GM18507 (cell line): ENCODE data around the gene BAHCC1.

ENCODE experiments used
- DNase-seq: peaks from one replicate; pipeline ENCODE4 v3.0.0; 2011; ENCODE audit warnings: low read depth; ENCODE audit not compliant: insufficient read length; ENCODE audit errors: extremely low spot score
- FAIRE-seq: peaks from 2 replicates; lab custom pipeline; 2011; peaks lifted over from hg19 to GRCh38; lab: Jason Lieb, UNC

The BAHCC1 gene

DNA sequence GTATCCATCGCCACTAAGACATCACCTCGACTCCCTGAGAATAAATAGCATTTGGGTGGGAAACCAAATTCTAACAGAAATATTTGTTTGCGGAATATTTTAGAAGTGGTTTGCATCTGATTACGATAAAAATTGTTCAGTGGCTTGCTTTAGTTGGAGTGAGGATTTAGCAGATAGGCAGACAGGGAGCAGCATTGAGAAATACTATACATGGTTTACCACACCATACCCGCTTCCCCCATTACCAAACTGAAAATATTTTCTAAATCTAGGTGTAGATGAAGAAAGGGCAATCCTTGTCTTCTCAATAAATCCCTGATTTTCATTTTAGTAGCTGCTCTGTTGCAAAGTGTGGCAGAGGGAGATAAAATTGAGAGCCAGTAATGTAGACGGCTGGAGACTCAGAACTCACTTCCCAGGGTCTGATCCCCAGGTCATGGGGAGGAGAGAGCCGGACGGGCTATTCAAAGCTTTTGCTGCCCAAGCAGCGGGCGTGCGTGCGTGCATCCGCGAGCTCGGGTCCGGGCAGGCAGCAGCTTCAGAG, 808 bp upstream of the BAHCC1 start:
- FAIRE-seq (no peak), DNase-seq (no peak)

DNA sequence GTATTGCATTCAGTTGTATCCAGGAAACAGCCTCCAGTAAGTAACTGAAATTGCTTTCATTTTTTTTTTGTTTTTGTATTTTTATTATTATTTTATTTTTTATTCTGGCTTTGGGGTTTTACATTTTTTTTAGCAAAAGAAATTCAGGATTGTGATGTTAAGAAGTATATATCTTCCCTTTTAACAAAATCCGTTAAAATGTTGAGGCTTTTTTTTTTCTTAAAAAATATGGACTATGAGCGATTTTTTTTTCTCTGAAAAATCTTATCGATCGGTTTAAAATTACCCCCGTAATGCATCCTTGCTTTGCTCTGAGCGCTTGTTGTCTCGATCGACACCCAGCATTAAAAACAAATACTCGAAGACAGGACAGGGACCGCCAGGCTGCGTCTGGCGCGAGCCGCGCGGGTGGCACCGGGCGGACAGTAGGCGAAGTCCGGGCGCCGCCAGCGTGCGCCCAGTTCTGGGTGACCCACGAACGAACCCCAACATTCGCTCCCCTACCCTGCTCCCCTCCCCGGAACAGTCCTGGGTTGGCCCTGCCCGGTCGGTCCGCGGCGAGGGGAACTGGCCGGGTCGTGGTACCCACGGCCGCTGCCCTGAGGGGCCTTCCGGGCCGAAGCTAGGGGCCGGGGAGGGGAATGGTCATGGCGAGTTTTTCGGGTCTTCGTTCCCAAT, 482 bp downstream of the BAHCC1 start:
- FAIRE-seq (no peak), DNase-seq (no peak)

DNA sequence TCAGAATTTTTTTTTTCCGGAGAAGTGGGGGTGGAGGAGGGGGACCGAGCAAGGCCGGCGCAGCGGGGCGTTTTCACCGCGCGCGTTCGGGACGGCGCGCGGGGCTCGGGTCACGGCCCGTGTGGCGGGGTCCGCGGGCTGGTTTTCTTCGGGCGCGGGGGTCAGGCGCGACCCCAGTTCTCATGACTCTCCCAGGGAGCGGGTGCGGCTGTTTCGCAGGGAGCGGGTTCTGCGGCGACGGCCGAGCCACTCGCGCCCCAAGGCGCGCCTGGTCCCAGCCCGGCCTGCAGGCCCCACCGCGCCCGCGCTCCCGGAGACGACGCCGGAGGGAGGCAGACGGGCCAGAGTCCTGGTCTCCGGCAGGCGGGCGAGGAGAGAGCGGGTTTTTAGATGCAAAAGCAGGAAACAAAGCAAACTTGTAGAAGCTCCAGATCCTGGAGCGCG, 1.0 kb downstream of the BAHCC1 start:
- FAIRE-seq (no peak), DNase-seq (no peak)

DNA sequence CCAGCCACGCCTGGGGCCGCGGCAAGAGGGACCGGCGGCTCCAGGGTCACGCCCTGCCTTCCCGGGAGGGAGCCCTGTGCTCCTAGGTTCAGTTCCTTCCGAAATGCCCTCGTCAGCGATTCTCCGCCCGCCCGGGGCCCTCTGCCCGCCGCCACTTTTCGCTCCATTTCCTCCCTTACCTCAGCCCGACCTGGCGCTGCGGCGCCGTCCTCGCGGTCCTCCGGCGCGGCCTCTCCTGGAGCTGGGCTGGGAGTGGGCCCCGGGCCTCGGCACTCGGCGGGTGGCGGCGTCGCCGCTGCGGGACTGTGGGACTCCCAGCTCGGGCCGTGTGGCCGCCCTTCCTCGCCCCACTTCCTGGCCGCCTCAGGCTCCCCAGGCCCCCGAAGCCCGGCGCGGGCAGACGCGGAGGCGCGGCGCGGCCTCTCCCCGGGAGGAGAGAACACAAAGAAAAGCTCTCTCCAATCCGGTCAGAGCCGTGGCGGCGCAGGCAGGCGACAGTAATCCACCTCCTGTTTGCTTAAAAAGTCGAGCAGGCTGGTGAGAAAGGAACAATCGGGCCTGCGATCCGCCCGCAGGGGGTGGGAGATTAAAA, 1.6 kb downstream of the BAHCC1 start:
- FAIRE-seq, result no peak
- no peak for DNase-seq

DNA sequence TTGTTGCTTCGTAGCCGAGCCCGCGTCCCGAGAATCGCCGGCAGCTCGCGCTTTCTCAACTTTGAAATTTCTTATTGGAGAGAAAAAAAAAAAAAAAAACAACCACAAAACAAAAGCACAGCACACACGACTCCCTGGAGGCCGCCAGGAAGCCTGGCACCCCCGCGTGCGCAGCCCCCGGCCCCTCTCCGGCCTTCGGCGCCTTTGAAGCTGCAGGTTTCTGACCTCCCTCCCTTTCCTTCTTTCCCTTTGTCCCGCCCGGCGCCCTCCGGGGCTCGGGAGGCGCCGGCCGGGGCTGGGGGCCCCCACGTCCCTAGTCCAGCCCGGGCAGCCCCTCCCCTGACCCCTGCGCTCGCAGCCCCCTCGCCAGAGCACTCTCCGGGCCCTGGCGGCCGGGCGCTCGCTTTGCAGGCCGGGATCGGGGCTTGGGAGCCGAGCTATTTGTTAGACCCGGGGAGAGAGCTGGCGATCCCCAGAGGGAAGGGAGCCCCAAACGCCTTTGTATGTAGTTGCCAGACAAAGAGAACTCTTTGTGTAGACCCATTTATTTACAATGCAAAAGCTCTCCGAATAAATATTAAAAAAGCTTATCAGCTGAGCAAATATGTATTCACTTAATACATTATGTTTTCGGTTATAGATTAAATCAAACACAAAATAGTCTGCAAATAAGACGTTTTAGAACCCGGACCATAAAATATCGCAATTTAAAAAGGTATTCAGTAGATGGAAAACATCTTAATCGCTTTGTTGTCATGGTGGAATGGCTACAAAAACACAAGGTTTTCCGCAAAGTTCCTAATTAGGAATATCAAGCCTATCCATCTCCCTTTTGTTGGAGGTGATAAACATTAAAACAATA, 2.3 kb downstream of the BAHCC1 start:
- FAIRE-seq, result no peak
- DNase-seq, result no peak

DNA sequence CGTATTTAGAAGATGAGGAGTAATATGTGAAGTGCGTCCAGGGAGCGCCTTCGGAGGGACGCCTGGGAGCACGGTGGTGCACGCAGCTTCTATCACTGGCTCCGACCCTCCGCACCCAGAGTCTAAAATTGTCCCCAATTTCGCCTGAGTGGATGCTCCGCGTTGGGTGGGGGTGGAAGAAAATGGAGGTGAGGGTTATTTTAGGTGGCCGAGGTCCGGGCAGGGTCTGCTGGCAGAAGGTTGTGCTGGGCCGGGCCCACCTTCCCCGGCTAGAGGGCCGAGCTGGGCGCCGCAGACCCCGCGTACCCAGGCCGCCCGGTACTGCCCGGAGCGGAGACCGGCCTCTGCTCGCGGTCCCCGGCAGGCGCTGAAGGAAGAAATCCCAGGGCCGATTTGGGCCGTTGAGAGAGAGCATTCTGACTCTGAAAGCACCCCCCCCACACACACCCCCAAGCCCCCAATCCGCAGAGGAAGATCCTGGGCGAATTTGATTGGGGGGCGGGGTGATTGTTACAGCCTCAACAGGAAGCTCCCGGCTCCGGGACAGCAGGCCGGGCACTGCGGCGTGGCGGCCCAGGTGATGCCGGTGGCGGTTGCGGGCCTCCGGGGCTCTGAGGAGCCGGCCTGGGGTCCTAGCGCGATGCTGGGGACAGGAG, 3.0 kb downstream of the BAHCC1 start:
- no peak for DNase-seq
- no peak for FAIRE-seq

DNA sequence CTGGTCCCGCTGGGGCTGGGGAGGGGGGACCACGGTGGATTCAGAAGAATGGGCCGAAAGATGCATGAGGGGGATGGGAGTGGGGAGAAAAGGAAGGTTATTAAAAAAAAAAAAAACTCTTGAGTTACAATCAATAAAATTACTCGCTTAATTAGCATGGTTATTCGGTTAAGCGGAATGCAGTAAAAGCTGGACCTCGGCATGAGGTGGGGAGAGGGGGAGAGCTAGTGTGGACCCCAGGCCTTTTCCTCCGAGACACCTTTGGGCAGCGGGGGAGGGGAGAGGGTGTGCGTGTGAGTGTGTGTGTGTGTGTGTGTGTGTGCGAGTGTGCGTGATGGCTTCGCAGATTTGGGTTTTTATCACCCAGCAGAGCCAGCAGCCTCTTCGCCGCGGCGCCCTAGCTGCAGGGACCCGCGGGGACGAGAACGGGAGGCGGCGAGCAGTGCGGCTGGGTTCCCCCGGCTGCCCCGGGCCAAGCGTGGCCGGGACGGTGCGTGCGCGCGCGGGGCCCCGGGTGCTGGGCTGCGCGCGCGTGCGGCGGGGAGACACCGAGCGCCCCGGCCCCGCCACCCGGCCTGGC, 3.7 kb downstream of the BAHCC1 start:
- FAIRE-seq (no peak), DNase-seq (no peak)

DNA sequence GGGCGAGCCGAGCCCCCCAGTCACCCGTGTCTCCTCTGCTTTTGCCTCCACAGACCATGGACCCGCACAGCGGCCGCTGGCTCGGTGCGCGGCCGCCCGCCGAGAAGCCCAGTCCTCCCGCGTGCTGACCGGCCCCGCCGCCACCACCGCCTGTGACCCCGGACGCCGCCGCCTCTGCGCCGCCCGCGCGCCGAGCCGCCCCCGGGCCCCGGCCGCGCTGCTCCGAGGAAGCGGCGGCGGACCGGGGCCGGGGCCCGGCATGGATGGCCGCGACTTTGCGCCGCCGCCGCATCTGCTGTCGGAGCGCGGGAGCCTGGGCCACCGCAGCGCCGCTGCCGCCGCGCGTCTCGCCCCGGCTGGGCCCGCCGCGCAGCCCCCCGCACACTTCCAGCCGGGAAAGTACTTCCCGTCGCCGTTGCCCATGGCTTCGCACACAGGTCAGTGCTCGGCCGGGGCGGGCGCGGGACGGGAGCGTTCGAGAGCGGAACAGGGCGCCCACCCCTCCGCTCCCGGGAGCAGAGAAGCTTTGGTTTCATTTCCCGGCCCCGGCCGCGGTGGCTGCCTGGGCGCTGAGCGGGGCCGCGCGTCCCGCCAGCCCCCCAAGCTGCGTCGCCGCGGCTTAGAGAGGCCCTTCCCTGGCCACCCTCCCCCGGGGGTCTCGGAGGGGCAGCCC, 4.4 kb downstream of the BAHCC1 start:
- DNase-seq (no peak), FAIRE-seq (no peak)

DNA sequence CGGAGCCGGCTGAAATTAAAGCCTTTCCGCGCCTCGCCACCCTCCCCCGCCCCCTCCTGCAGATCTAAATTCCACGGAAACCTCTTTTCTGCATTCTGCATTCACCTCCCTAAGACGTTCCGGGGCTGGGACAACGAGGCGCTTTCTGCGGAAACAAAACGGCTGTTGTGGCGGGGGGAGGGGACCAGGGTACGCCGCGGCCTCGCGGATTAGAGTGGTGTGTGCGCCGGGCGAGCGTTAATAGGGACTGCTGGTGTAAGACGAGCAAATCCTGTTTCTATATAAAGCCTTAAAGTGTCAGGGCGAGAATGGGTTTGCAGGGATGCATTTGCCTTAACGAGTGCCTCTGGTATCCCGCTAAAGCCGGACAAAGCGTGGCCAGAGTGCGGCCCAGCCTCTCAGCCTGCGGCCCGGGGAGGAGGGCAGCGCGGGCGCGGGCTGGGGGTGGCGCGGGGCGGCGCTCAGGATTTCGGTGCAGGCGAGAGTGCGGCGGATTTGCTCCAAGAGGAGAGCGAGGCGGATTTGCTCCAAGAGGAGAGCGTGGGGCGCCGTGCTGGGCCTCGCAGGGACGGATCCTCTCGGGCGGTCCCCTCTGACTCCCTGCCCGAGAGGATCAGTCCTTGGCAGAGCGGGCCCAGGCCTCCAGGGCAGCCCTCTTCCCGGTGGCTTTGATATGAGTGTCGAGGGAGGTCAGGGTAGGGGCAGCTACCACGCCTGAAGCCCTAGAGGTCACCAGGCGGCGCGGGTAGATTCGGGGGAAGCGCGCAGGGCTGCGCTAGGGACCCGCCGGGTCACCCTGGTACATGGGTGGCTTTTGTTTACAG, 5.1 kb downstream of the BAHCC1 start:
- FAIRE-seq (no peak), DNase-seq (no peak)

DNA sequence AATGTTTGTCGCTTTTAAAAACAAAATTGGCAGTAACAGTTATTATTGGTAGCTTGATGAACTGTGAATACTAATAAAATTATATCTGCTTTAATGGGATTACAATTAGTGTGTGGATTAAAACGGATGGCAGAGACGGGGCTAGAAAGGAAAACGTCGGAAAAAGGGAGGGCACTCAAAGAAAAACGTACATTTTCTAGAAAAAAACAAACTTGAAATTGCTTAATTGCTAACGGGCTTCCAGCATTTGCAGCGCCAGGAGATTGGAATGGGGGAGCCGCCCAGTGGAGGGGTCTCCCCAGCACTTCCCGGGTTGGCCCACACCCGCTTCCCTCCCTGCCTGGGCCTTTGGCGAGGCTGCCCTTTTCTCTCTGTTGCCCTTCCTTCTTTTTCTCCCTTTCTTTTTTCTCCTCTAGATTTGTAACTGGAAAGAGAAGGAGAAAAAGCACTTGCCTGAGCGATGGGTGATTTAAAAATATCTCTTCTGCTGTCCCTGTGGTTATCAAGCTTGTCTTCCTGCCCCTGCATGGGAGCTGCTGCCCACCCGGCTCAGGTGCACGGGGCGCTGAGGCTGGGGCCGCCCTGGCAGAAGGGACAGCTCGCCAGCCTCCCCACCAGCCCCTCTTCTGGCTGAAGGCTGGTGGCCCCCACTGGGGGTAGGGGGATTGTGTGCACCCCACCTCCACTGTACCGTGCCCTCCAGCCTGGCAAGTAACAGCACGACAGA, 5.9 kb downstream of the BAHCC1 start:
- no peak for DNase-seq
- FAIRE-seq, result no peak

DNA sequence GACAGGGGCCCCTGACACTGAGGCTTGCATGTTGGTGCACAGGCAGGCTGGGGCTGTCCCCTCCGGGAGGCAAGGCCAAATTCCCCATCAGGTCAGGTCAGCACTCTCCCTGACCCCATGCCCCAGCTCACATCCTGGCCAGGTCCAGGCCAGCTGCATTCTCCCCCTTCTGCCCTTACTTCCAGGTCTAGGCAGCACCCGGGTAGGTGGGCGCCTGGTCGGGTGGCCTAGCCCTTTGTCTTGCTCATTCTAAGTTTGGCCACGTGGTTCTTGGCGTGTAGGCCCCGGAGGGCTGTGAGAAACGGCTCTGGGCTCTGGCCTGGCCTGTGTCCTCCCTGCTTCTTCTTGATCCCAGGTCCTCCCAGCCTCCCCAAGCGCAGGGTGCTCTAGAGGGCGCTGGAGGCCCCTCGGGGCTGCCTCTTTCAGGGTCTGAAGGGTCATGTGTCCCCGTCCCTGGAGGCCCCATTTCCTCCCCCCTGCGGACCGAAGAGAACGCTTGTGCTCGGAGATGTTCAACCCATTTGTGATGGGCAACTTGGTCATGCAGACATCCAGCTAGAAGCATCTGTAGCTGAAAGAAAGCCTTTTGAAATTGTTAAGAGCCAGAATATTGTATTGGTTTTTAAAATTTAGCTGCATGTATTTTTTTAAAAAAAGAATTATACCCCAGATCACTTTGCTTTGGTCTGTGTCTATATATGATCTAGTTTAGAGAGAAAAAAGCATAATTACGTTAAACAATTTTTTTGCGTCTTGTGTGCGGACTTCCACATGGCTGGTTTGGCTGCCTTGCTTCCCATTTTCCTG, 6.7 kb downstream of the BAHCC1 start:
- FAIRE-seq (no peak), DNase-seq (no peak)

DNA sequence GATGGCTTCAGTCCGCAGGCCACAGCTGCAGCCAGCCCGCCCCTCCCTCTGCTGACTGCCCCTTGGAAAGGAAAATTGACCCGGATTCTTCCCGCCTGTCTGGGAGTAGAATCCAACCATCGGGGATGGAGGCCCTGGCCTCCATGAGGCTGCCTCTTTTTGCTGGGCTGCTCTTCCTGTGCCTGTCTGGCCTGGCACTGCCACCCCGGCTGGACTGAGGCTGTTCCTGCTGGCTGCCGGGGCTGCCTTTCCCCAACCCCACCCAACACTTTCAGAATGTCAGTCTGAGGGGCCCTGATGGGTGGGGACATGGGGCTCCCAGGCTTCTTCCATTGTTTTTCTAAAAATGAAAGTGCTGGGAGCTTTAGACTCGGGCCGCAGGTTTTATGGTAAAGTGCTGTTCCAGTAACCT, 7.3 kb downstream of the BAHCC1 start:
- DNase-seq, result no peak
- no peak for FAIRE-seq

DNA sequence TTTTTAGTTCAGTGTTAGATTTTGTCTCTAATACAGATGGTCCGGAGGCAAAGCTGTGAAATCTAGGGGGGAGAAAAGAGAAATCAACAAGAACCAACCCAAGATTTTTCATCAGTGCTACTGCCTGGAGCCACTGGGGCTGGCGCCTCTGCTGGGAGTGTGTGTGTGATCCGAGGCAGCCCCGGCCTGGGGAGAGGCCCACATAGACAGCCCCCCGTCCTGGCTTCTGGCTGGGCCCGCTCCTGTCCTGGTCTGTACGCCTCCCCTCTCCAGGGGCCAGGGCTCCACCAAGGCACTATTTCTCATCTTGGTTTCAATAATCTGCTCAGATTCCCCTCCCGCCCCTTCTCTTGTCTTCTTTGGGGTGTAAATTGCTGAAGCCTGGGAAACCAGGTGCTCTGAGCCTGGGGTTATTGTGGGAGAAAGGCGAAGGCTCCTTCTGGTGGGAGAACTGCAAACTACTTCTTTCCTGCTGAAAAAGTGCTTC, 7.8 kb downstream of the BAHCC1 start:
- no peak for DNase-seq
- no peak for FAIRE-seq

DNA sequence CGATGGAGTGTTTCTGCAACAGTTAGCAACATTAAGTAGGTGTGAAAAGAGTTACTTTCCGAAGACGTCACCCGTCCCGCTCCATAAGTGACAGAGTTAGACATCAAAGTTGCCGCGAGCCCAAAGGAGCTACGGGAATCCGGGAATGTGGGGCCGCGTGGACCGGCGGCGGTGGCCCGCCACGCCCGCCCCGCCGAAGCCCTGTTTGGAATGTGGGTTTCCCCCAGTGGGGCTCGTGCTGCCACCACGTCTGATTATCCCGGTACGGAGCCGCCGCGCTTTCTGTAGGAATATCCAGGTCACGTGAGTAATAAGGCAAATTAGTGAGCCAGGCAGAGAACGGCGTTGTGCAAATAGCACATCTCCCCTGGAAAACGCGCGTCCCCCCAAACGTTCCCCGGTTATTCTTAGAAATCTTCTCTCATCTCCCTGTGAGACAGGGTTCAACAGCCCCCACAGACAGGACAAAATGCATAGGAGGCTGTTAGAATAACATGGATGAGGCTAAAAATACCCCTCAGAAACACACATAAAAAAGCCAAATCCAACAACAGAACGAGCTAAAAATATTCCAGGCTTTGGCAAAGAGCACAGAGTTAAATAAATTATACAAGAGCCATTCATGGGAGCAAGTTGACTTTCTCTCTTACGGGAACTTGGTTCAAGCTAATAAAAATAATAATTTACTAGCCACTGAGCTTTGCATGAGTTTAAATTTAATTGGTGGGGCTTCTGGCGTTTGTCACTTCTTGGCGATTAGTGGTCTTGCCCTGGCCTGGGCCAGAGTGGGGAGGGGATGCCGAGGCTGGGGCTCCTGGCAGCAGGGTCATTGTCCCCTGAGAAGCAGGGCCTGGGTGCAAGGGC, 8.6 kb downstream of the BAHCC1 start:
- DNase-seq (no peak), FAIRE-seq (no peak)

DNA sequence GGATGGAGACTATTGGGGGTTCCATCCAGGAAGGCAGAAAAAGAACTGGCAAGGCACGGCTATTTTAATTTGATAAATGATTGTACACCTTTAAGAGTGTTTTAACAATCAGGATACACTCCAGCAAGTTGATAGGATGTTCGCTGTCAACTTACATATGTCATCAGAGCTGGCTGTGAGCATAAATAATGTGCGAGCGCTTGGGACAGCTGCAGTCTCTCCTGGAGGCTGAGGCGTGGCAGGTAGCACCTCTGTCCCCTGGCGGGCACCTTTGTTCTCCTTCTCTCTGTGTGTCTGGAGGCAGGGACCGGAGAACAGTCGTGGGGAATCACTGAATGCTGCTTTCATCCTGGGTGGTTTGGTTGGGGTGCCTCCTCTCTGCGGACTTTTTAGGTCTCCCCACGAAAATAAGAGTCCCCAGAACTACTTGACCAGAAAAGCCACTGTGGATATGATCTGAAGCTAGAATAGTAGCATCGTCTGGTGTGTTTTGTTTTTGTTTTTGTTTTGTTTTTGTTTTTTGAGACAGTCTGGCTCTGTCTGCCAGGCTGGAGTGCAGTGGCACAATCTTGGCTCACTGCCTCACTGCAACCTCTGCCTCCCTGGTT, 9.4 kb downstream of the BAHCC1 start:
- DNase-seq (no peak), FAIRE-seq (no peak)
